Neutrophil (primary cell): Measurements from ENCODE around the gene IMPDH1.

Experiments used
- H3K27ac ChIP-seq: fragments of 200-600 bp; sonication (generic); 2 replicates; pipeline ENCODE4 v1.5.1; 2016; ENCODE audit warnings: mild to moderate bottlenecking, moderate library complexity
- H3K27me3 ChIP-seq: fragments of 200-600 bp; sonication (generic); 2 replicates; pipeline ENCODE4 v1.6.0; 2016; ENCODE audit warnings: mild to moderate bottlenecking
- H3K36me3 ChIP-seq: fragments of 200-600 bp; sonication (generic); 2 replicates; pipeline ENCODE4 v1.5.1; 2017
- H3K4me1 ChIP-seq, 2 experiments: fragments of 200-600 bp in 1 of 2; sonication (generic) in 1 of 2; 1 replicate in 1 of 2; 2 replicates in 1 of 2; pipeline versions ENCODE4 v1.5.1 to v1.6.1; 2013 to 2016; ENCODE audit warnings: low read depth in 1 of 2, low read length in 1 of 2, mild to moderate bottlenecking in 1 of 2, moderate library complexity in 1 of 2; ENCODE audit not compliant: control insufficient read depth in 1 of 2, insufficient read depth in 1 of 2
- H3K4me3 ChIP-seq, 2 experiments: fragments of 200-600 bp in 1 of 2; sonication (generic) in 1 of 2; 1 replicate in 1 of 2; 2 replicates in 1 of 2; pipeline ENCODE4 v1.5.1; 2013 to 2016; ENCODE audit warnings: low read depth in 1 of 2, low read length in 1 of 2, mild to moderate bottlenecking in 1 of 2, moderate library complexity in 1 of 2
- H3K9me3 ChIP-seq: fragments of 200-600 bp; sonication (generic); 2 replicates; pipeline ENCODE4 v1.5.1; 2016
- TF ChIP-seq, protein P1 (sequence below): fragments of 200-600 bp; sonication (generic); IDR thresholded peaks from 2 replicates; pipeline ENCODE4 v1.5.1; 2016; ENCODE audit warnings: antibody characterized with exemption

Gene IMPDH1

DNA sequence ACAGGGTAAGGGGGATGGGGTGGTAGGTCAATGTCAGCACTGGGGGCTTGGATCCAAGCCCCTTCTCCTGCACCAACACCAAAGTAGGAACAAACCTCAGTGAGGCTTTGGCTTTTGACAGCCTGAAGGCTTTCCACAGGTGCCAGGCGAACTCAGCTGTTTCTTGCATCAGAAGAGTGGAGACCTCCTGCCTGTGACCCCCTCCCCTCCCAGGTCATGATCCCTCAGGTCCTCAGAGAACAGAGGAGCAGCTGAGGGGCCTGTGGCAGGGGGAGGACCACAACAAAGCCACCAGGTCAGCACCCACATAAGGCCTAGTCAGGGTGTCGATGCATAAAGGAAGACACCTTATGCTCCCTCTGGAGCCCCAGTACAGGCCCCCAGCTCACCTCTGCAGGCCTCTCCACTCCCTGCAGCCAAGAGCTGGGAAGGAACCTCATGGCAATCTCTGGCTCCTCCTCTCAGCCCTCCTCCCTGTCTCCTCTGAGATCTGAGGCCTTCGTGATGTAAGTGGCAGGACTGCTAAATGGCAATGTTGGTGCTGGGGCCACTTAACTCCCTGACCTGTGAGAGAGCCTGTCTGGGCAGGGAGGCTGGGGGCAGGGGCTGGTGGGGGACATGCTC lies 29.2 kb downstream of the IMPDH1 start:
- TF ChIP-seq, protein P1, sequence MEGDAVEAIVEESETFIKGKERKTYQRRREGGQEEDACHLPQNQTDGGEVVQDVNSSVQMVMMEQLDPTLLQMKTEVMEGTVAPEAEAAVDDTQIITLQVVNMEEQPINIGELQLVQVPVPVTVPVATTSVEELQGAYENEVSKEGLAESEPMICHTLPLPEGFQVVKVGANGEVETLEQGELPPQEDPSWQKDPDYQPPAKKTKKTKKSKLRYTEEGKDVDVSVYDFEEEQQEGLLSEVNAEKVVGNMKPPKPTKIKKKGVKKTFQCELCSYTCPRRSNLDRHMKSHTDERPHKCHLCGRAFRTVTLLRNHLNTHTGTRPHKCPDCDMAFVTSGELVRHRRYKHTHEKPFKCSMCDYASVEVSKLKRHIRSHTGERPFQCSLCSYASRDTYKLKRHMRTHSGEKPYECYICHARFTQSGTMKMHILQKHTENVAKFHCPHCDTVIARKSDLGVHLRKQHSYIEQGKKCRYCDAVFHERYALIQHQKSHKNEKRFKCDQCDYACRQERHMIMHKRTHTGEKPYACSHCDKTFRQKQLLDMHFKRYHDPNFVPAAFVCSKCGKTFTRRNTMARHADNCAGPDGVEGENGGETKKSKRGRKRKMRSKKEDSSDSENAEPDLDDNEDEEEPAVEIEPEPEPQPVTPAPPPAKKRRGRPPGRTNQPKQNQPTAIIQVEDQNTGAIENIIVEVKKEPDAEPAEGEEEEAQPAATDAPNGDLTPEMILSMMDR, result no peak
- H3K9me3 ChIP-seq, result no peaks in the 10 kb centered on the region
- no peaks in the 10 kb centered on the region for H3K27me3 ChIP-seq
- H3K4me1 ChIP-seq, result peaks cover 13 to 14% of the 10 kb centered on the region in 2 experiments
- H3K36me3 ChIP-seq, result no peaks in the 10 kb centered on the region
- H3K27ac ChIP-seq, result no peak overlapping the region
- H3K4me3 ChIP-seq, result no peak overlapping the region

DNA sequence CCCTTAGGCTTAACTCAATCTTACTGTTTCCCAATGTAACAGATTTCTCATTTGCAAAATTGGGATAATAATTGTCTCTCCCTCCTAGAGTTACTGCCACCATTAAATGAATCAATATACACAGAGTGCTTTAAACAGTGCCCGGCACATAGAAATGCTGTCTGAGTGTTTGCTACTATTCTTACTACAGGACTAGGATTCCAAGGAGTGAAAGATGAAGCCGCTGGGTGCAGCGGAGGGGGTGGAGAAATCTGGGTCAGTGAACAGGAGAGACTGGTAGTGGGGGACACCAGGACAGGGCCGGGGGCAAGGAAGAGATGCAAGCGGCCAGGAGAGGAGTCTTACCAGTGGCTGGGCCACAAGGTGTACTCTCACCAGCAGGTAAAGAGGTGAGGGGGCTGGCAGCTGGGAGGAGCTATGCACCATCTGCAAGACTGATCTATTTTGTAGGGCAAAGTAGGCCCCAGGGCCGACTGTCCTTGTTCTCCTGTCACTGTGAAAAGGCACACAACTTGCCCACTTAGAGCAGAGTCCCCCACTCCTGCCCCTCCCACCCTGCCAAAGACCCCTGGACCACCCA lies 29.8 kb downstream of the IMPDH1 start:
- TF ChIP-seq, protein P1, result no peak
- Histone ChIP-seq H3K9me3 (no peaks in the 10 kb centered on the region), H3K27me3 (no peaks in the 10 kb centered on the region), H3K27ac (no peak overlapping the region), H3K4me3 (no peak overlapping the region), H3K36me3 (no peaks in the 10 kb centered on the region), H3K4me1 (peaks cover 9 to 10% of the 10 kb centered on the region in 2 experiments)

DNA sequence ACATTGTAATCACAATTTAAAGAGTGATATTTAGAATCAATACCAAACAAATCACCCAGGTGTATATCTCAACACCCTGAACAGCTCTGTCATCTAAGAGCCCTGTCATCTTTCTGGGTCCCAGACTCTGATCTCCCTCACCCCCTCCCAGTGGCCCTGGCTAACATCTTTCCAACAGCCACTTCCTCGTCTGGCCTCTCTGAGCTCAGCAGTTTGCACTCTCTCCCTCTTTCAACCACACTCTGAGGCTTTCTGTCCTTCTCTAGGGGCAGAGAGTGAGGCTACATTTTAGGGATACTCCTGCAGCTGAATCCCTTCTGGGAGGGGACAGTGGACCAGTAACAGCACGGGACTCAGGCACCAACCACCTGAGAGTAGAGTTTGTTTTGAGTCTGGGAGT lies 31.1 kb downstream of the IMPDH1 start:
- no peak overlapping the region for H3K27ac ChIP-seq
- H3K4me1 ChIP-seq, result peaks cover 9 to 10% of the 10 kb centered on the region in 2 experiments
- H3K36me3 ChIP-seq, result no peaks in the 10 kb centered on the region
- TF ChIP-seq, protein P1, result no peak
- no peaks in the 10 kb centered on the region for H3K27me3 ChIP-seq
- H3K4me3 ChIP-seq, result no peak overlapping the region
- H3K9me3 ChIP-seq, result no peaks in the 10 kb centered on the region

DNA sequence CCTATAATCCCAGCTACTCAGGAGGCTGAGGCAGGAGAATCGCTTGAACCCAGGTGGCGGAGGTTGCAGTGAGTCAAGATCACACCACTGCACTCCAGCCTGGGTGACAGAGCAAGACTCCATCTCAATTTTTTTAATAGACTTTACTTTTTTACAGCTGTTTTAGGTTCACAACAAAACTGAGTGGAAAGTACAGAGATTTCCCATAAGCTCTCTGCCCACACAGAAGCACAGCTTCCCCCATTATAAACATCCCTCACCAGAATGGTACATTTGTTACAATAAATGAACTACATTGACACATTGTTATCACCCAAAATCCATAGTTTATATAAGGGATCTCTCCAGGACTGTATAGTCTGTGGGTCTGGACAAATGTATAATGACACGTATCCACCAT lies 33.7 kb downstream of the IMPDH1 start:
- TF ChIP-seq, protein P1, result no peak
- Histone ChIP-seq H3K27ac (no peak overlapping the region), H3K4me3 (no peak overlapping the region), H3K27me3 (no peaks in the 10 kb centered on the region), H3K9me3 (no peaks in the 10 kb centered on the region), H3K4me1 (peaks cover 5 to 6% of the 10 kb centered on the region in 2 experiments), H3K36me3 (no peaks in the 10 kb centered on the region)

DNA sequence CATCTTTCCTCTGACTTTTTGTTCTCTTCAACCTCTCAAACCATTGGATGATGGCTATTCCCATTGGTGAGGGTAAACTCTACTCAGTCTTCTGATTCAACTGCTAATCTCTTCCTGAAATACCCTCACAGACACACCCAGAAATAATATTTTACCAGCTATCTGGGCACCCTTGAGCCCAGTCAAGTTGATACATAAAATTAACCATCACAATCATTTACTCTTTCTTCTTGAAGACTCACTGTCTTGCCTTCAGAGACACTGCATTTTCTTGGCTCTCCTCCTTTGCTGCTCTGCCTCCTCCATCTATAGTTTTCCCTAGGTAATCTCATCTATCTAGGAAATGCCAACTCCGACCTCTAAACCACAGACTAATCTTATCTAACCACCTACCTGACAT lies 35.7 kb downstream of the IMPDH1 start:
- Histone ChIP-seq H3K4me1 (no peaks in the 10 kb centered on the region), H3K36me3 (no peaks in the 10 kb centered on the region), H3K27me3 (no peaks in the 10 kb centered on the region), H3K9me3 (no peaks in the 10 kb centered on the region), H3K27ac (no peak overlapping the region), H3K4me3 (no peak overlapping the region)
- TF ChIP-seq, protein P1, result no peak
